Posterior cingulate gyrus (tissue), 11 donors: ENCODE measurements around the gene ZNF783.
A peak's percentile ranks its signal among the peaks of the same experiment; 100 is the strongest.
"Not testable (repeated sequence)": the region's sequence is repeated elsewhere in the genome, so short reads cannot be mapped to it uniquely, and the experiment has no call there.

Source experiments
- DNase-seq, 10 donors: peaks; one replicate each; pipeline versions ENCODE4 v3.0.0 to v3.0.0-alpha.2; 2020 to 2021; ENCODE audit warnings: mixed read lengths in 3 of 10
- intact Hi-C: fragments of 100-400 bp; cut with DNase I; formaldehyde crosslinking; loops from one replicate; pipeline ENCODE4 v1.15.1; 2023

The ZNF783 gene

DNA sequence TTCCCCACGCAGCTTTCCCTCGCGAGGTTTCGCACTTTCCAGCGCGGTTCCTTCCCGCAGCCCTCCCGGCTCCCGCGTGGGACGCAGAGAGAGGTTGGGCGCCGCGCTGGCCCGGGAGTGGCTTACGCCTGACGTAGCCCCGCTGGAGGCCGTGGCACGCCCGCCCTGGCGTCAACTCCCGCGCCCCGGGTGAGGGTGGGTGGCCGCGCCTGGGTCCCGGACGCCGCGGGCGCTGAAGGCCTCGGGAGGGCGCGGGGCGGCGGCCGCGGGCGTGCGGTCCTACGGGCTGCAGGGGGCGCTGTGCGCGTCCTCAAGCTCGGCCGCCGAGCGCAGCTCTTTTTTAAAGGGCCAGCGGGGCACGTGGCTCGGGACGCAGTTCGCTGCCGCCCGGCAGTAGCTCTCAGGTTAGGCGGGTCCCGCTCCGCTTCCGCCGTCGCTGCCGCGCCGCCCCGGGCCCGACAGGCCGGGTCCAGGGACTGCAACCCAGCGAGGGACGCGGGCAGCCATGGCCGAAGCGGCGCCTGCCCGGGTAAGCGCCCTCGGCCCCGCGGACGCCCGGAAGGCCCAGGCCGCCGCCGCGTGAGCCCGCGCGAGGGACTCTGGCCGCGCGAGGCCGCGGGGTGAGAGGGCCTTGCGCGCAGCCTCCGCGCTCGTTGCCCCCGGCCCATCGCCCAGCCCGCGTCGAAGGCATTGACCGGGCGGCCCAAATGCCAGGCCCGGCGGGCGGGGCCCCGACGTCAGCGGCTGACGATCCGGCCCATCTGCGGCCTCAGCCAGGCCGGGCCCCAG, at the start of gene ZNF783:
Gene ZNF783, plus strand, starts transcription at position 368 of the 789 bp plus-strand sequence. Its CDS starts 138 bp downstream, at position 506.
- intact Hi-C loops = loop anchor here (1.0 to 10.0 kb wide), 4 partner anchors 23 to 453 kb away; partner anchors contain the start of genes ZNF212 and ZNF746
- peak; percentile 72 to 97 (median 82) for DNase-seq

DNA sequence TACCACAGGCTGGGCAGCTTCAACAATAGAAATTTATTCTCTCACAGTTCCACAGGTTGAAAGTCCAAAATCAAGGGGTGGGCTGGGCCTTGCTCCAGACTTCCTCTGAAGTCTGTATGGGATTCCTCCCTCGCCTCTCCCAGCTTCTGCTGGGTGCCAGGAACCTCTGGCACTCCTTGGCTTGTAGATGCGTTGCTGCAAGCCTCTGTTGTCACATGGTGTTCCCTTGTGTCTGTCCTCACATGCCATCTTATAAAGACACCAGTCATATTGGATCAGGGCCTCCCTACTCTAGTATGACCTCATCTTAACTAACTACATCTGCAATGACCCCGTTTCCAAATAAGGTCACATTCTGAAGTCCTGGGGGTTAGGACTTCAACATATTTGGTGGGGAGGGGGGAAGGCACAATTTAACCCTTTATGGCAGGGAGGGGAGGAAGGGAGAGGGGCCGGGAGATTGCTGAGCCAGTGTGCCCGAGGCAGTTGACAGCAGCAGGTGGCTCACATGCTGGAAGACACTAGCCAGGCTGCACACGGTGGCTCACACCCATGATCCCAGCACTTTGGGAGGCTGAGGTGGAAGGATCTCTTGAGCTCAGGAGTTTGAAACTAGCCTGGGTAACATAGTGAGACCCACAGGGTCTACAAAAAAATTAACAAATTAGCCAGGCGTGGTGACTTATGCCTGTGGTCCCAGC, 47.8 kb upstream of the ZNF783 start:
- intact Hi-C loops = no loop called here

DNA sequence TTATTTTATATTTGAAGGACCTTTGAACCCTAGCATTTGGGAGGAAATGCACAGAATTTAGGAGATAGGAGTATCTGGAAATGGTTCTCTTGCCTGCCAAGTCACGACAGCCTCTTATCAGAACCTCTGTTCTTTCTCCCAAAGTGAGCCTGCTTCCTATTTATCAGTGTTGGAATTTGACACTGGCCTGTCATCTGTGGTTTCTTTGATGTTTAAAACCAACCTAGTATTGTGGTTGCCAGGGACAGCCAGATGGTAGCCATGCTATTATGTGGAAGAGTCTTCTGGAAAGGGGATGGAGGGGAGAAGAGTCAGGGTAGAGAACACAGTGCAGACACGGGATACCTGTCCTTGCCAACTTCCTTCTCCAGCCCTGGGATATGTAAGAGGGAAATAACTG, 45.6 kb upstream of the ZNF783 start:
- no peak for DNase-seq
- intact Hi-C loops = no loop called here

More for the DNA sequence above, 47.8 kb upstream of the ZNF783 start:
- DNase-seq = peak in 1 of 10 donors; percentile 45

DNA sequence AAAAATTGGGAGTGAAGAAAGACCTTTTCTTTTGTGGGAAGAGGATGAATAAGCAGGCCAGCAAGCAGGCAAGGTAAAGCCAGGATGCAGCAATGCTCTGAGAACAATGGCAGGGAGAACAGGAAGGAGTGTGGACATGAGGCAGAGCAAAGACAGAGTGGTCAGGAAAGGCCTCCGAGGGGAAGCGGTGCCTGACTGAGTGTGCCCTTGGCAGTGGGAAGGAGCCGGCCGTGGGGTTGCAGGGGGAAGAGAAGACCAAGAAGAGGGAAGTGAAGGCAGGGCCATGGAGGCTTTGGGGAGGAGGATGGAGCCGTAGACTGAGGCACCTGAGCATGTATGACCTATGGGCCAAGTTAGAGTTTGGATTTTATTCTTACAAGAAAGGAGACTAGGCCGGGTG, 44.4 kb upstream of the ZNF783 start:
- DNase-seq = peak in 2 of 10 donors; percentile 25 to 62
- intact Hi-C loops = no loop called here

DNA sequence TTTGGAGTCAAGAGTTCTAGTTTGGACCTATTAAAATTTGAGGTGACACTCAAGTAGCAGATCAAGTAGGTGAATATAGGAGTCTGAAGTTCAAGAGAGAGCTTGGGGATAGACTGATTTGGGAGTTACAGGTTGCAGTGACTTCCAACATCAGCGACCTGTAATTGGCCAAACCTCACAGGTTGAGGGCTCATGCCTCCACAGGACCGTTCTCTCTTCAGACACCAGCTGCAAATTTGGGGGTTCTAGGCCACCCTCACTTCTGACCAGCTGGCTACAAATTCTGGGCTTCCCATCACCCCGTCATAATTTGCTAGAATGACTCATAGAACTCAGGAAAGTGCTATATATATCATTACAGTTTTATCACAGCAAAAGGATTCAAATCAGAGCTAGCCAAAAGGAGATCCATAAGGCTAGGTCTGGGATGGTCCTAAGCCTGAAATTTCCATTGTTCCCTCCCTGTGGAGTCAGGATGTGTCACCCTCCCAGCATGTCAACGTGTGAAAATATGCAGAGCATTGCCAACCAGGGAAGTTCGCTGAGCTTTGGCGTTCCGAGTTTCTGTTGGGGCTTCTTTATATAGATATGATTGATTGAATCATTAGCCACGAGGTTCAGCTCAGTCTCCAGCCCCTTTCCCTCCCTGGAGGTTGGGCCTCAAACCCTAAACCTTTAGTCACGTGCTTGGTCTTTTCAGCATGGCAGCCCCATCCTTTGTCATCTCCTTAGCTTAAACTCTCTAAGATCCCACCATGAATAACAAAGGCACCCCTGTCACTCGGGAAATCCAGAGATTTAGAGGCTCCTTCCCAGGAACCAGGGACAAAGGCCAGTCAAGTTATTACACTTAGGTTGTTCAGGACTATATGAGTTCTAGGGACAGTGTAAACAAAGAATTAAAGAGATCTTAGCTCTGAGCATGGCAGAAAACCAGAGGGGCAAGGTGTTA, 43.3 kb upstream of the ZNF783 start:
- intact Hi-C loops = no loop called here
- DNase-seq = peak in 1 of 10 donors; percentile 55

DNA sequence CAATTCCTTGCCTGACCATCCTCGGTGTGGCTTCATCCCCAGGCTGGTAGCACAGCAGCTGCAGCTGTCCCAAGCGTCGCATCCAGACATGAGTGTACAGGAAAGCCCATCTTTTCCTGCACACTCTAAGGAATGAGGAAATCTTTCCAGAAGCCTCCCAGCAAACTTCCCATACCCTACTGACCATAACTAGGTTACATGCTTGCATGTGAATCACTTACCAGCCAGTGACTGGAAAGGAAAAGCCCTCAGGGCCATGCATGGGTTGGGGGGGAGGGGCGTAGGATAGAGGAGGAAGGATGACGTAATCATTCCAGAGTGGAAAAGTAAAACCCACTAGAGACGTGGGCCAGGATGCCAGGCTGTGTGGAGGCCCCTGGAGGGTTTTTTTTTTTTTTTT, 41.5 kb upstream of the ZNF783 start:
- intact Hi-C loops = no loop called here
- peak in 1 of 10 donors; percentile 24 for DNase-seq

DNA sequence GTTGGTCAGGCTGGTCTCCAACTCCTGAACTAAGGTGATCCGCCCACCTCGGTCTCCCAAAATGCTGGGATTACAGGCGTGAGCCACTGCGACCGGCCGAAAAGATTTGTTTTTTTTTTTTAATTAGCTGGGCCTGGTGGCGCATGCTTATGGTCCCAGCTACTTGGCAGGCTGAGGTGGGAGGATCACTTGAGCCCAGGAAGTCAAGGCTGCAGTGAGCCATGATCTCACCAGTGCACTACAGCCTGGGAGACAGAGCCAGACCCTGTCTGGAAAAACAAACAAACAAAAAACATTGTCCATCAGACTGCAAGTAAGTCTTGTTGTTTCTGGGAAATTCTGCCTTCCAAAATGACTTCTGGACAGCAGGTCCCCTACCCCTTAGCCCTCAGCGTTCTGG, 38.8 kb upstream of the ZNF783 start:
- DNase-seq = no peak

DNA sequence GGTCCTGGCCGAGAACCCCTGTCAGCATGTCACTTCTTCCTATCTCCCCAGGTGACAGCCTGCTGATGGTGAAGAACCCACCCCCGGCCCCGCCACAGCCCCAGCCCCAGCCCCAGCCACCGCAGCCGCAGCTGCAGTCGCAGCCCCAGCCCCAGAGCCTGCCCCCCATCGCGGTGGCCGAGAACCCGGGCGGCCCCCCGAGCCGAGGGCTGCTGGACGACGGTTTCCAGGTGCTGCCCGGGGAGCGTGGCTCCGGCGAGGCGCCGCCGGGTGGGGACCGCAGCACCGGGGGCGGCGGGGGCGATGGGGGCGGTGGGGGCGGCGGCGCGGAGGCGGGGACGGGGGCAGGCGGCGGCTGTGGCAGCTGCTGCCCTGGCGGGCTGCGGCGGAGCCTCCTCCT, 38.2 kb upstream of the ZNF783 start:
- intact Hi-C loops = no loop called here
- DNase-seq = no peak

More for the DNA sequence above, 38.8 kb upstream of the ZNF783 start:
- intact Hi-C loops = no loop called here

DNA sequence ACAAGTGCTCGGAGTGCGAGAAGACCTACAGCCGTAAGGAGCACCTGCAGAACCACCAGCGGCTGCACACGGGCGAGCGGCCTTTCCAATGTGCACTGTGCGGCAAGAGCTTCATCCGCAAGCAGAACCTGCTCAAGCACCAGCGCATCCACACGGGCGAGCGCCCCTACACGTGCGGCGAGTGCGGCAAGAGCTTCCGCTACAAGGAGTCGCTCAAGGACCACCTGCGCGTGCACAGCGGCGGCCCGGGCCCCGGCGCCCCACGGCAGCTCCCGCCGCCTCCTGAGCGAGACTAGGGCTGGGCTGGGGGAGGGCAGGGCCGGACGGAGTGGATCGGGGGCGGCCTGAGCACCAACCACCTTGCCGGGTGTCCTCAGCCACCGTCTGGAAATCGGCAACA, 37.6 kb upstream of the ZNF783 start:
- no peak for DNase-seq

DNA sequence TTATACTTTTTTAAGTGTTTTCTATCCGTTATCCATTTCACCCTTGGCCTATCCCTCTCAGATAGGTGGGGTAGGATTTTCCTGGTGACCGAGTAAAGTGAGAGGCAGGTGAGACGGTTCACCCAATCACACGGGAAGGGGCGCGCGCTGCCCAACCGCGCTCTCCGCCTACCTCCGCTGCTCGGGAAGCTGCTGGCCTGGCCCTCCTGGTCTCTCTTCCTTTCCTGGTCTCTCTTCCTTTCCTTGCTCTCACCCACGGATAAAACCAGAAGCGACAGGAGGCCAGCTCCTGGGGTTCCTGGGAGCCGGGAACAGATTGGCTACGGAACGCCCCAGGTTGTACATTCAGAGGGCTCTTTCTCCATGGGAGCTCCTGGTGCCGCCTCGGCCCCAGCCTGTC, 36.9 kb upstream of the ZNF783 start:
- no peak for DNase-seq
- intact Hi-C loops = no loop called here

More for the DNA sequence above, 37.6 kb upstream of the ZNF783 start:
- intact Hi-C loops = no loop called here

DNA sequence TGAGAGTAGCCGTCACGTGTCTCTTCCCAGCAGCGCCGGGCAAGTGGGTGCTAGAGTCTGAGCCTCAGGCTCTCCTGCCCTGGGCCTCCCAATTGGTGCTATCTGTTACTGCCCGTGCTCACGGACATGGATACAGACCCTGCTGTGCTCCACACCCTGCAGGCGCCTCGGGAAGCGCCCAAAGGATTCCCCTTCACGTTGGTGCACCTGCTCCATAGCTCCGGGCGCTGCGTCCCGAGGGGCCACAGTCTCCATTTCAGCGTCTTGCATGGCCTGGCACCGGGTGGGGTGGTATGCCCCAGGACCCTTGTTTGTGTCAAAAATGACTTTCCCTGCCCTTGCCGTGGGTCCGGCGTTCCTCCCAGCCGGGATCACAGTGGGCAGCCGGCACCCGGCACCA, 36.3 kb upstream of the ZNF783 start:
- no peak for DNase-seq
- intact Hi-C loops = no loop called here

DNA sequence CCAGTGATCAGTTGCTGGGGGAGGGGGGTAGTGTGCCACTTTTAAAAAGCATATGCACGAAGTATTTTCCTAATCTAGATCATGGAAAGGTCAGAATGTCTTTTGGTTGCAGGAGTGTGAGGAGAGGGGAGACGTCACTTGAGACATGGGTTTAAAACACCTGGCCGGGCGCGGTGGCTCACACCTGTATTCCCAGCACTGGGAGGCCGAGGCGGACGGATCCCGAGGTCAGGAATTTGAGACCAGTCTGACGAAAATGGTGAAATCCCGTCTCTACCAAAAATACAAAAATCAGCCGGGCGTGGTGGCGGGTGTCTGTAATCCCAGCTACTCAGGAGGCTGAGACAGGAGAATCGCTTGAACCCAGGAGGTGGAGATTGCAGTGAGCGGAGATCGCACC, 35.6 kb upstream of the ZNF783 start:
- not testable (repeated sequence) for DNase-seq

DNA sequence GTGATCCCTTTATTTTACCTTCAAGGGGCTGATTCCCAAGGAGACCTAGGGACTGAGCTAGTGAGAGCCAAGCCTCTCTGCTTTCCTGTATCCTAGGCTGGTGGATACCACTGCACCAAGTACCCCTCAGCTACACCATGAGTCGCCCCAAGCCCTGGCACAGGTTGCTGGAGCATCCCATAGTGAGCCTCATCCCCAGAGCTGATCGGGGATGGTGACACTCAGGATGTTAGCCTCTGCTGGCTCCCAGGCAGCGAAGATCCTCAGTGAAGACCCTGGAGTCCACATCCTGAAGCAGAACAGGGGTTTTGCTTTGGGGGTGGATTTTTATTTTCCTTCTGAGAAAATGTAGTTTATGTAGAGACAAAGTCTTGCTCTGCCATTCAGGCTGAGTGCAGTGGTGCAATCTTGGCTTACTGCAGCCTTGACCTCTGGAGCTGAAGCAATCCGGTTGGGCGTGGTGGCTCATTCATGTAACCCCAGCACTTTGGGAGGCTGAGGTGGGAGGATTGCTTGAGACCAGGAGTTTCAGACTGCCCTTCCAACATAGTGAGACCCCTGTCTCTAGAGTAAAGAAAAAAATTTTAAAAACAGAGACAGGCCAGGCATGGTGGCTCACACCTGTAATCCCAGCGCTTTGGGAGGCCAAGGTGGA, 35.0 kb upstream of the ZNF783 start:
- intact Hi-C loops = no loop called here
- no peak for DNase-seq

More for the DNA sequence above, 35.6 kb upstream of the ZNF783 start:
- intact Hi-C loops = not testable (repeated sequence)

DNA sequence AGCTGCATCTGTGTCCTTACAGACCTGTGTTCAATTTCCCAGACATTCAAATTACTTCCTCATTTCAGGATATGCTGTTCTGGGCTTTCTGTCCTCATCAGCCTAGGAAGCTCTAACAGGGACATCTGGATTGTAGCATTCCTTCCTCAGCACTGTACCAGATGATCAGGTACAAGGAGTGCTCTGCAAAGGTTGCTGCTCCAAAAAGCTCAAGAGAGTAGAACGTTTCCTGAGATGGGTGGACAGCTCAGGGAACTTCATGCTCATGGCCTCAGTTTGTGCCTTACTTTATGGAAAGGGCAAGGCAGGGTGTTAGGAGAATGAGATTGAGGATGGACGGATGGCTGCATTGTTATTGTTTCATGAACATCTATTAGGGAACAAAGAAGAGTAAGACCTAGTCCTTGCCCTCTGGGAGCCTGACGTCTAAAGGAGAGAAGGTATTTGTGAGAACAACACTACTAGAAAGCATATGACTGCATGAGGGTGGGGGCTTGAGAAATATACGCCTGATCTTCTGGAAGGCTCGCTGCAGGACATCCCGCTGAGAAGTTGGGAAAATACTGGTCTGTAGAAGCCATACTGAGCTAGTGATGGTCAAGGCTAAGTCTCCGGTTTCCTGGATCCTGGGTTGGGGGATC, 33.0 kb upstream of the ZNF783 start:
- intact Hi-C loops = no loop called here

DNA sequence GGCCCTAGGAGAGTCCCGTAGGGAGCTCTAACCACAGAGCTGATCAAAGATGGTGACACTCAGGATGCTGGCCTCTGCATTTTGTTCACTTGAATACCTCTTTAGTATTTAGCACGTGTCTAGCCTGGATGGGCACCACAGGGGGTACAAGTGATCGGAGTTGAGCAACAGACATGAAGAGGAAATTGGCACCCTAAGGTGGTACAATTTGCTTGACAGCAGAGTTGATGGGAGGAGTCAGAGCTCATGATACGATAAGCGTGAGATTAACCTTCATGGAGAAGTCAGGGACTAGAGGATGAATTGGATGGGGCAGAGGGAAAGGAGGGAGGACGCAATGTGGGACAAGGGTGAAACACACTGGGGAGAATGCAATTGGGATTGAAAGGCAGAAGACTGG, 32.5 kb upstream of the ZNF783 start:
- intact Hi-C loops = no loop called here
- DNase-seq = no peak

More for the DNA sequence above, 33.0 kb upstream of the ZNF783 start:
- no peak for DNase-seq

DNA sequence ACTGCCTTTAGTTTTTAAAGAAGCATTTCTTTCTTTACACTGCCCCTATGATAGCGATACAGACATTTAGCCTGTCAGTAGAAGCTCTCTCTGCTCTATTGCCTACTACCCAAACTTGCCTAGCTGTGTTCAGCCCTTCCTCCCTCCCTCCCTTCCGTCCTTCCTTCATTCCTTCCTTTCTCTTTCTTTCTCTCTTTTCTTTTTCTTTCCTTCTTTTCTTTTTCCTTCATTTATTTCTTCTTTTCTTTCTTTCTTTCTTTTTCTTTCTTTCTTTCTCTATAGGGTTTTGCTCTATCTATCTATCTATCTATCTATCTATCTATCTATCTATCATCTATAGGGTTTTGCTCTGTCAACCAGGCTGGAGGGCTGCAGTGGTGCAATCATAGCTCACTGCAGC, 29.6 kb upstream of the ZNF783 start:
- intact Hi-C loops = no loop called here
- no peak for DNase-seq

DNA sequence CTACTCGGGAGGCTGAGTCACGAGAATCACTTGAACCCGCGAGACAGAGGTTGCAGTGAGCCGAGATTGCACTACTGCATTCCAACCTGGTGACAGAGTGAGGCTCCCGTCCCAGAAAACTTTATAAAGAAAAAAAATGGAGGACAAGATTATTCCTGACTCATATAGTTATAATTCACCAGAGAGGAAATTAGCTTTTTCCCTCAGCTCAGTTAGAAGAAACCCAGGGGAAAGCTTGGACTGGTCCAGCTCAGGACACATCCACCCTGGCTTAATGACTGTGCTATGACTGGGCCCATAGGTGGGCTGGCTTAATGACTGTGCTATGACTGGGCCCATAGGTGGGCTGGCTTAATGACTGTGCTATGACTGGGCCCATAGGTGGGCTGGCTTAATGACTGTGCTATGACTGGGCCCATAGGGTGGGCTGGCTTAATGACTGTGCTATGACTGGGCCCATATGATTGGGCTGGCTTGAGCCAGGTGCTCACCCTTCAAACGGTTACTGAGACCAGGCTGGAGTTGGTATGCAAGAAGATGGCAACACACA, 28.3 kb upstream of the ZNF783 start:
- intact Hi-C loops, DNase-seq: not testable (repeated sequence)

DNA sequence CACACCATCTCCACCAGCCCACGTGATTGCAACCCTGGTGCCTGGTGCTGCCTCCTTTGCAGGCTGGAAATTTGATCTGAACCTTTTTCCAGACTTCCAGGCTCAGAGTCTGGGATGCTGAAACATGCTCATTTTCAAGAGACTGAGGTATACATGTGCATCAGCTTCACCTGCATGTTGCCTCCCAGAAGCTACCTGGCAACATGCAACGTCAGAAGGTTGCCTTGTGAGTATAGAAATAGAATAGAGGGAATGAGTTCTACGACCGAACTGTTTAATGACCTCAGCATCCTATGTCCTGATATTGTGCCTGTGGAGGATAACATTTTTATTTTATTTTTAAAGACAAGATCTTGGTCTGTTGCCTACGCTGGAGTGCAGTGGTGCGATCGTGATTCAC, 24.5 kb upstream of the ZNF783 start:
- no peak for DNase-seq
- intact Hi-C loops = loop anchor here (5.0 kb wide), 1 partner anchor 90 kb away; the partner anchor contains the start of gene ZNF398

DNA sequence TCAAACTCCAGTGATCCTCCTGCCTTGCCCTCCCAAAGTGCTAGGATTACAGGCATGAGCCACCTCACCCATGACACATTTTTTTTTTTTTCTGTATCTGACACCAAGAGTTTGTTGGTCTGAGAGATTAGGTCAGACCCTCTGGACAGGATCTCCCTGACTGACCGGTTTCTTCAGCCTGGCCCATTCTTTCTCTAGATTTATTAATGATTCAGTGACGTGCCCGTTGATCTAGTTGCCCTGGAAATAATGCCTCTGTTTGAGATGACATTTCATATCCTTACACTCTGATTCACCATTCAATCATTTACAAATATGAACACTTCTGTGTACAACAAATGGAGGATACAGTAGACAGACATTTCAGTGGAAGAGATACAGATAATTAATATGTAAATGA, 23.9 kb upstream of the ZNF783 start:
- intact Hi-C loops = loop anchor here (5.0 kb wide), 1 partner anchor 91 kb away; the partner anchor contains the start of gene ZNF398
- no peak for DNase-seq
